ENCODE data around the gene SPOCD1.

Gene SPOCD1

GRCh38 chr1:31815752-31816500 lies at the start of gene SPOCD1:
Gene SPOCD1 (minus strand): TSS chr1:31816022. CDS start chr1:31815333, 689 bp downstream.
- peak; percentile 69 for DNase-seq

DNA sequence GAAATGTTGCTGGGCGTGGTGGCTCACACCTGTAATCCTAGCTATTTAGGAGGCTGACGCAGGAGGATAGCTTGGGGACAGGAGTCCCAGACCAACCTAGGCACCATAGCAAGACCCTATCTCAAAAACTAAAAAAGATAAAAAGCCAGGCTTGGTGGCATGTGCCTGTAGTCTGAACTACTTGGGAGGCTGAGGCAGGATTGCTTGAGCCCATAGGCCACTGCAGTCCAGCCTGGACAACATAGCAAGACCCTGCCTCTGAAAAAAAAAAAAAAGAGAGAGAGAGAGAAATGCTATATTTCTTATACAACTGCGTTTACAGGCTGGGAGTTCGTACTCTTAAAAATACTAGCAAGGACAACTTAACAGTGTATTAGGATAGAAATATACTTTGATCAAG lies 46.2 kb upstream of the SPOCD1 start:
- no peak for DNase-seq

- no peak for DNase-seq
Observed at GRCh38 chr1:31861346-31861745, 45.5 kb upstream of the SPOCD1 start.

- no peak for DNase-seq
Observed at GRCh38 chr1:31860581-31860980, 44.8 kb upstream of the SPOCD1 start.

GRCh38 chr1:31859719-31860118 lies 43.9 kb upstream of the SPOCD1 start:
- DNase-seq: no peak

DNA sequence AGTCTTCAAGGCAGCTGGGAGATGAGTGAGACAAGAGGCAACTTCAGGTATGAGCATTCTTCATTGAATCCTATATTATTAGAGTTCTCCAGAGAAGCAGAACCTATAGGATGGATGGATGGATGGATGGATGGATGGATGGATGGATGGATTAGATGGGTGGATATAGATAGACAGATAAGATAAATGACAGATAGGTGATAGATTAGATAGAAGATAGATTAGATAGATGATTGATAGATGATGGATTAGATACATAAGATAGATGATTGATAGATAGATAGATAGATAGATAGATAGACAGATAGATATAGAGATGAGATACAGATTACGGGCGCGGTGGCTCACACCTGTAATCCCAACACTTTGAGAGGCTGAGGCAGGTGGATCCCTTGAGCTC lies 43.2 kb upstream of the SPOCD1 start:
- DNase-seq: no peak

- DNase-seq: no peak
Observed at GRCh38 chr1:31857863-31858262, 42.0 kb upstream of the SPOCD1 start.

DNA sequence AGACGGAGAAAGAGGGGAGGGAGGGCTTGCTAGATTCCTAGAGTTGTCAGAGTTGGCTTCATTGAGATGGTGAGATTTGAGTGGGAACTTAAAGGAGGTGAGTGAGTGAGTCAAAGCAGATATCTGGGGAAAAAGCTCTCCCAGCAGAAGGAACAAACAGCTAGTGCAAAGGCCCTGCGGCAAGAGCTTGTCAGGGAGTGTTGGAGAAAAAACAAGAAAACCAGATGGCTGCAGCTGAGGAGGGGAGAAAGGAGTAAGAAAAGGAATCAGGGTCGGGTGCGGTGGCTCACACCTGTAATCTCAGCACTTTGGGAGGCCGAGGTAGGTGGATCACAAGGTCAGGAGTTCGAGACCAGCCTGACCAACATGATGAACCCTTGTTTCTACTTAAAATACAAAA lies 40.3 kb upstream of the SPOCD1 start:
- DNase-seq: no peak

GRCh38 chr1:31855038-31855845 lies 39.4 kb upstream of the SPOCD1 start:
- peak; percentile 51 for DNase-seq

DNA sequence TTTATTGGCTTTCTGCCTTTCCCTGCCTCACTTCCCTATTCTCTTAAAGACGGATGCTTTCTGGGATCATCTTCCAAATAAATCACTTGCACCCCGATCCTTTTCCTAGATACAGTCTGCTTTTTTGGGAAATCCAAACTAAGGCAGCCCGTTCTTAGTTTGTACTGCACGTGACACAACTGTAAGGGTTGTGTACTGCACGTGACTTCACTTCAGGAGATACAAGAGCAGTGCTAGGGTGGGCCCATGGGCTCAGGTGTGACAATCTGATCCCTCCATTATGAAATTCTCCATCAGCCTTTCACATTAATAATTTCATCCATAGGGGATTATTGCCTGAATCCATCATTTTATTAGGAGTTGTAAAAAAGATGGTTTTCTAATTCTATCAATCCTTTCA lies 33.8 kb upstream of the SPOCD1 start:
- no peak for DNase-seq

GRCh38 chr1:31848381-31848897 lies 32.6 kb upstream of the SPOCD1 start:
- DNase-seq: no peak

- no peak for DNase-seq
Observed at GRCh38 chr1:31846484-31846883, 30.7 kb upstream of the SPOCD1 start.

DNA sequence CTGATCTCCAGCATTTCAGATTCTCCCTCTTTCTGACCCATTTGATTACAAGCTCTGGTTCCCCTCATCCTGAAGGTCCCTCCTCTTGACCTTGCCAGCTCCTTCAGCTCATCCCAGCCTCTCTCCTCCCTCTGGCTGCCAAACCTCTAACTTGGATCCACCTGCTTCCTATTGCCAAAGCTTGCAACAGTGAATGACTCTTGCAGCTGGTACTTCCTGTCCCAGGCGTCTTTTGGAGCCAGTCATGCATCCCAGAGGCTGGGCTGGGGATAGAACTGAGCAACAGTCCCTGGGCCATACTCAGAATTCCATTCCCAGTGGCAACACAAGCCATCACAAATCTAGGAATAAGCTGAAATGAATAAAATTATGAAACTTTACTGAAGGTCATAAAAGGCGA lies 27.7 kb upstream of the SPOCD1 start:
- peak; percentile 95 for DNase-seq

DNA sequence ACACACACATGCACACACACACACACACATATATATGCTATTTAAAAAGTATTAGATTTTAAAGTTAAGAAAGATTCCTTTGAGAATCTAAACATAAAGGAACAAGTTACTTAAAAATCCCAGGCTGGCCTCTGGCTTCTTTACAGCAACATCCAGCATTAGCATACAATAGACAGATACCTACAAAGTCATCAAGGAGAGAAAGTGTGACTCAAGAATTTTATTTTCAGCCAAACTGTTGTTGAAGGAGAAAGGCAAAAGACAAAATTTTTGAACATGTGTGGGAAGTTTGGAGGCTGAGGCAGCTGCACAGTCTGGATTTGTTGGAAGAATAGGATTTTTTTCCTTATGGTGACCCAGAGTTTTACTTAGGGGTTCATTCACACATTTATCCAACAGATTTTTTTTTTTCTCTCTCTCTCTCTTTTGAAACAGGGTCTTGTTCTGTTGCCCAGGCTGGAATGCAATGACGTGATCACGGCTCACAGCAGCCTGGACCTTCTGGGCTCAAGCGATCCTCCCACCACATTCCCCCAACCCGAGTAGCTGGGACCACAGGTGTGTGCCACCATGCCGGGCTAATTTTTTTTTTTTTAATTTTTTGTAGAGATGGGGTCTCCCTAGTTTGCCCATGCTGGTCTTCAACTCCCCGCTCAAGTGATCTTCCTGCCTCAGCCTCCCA lies 24.0 kb upstream of the SPOCD1 start:
- no peak for DNase-seq

DNA sequence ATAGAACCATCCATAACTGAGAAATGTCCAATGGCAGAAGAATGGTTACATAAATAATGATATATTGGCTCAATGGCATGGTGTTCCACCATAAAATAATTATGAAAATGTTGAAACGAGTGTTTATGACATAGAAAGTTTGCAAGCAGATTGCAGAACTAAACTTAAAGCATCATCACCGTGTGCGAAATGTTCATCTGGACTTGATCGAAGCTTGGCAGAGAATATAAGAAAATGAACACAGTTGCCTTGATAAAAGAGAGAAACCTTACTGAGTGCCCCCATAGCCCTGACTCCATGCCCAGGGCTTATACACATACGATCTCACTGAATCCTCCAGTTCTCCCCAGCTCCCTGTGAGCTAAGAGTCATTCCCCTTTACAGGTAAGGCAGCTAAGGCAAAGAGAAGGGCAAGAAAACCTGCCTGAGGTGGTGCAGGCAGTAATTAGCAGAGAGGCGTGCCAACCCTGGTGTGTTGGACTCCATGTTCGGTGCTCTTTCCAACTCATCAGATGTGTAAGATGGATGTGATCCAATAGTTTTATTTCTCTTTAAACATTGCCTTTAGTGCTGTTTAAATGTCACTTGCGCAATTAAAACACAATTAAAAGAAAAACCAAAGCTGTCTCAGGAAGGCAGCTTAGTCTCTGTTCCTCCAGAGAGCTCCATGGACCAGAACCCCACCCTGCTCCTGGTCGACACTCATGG lies 21.8 kb upstream of the SPOCD1 start:
- no peak for DNase-seq

- DNase-seq: no peak
Observed at GRCh38 chr1:31836638-31837037, 20.8 kb upstream of the SPOCD1 start.

GRCh38 chr1:31835415-31835814 lies 19.6 kb upstream of the SPOCD1 start:
- DNase-seq: no peak

GRCh38 chr1:31834501-31834900 lies 18.7 kb upstream of the SPOCD1 start:
- no peak for DNase-seq

DNA sequence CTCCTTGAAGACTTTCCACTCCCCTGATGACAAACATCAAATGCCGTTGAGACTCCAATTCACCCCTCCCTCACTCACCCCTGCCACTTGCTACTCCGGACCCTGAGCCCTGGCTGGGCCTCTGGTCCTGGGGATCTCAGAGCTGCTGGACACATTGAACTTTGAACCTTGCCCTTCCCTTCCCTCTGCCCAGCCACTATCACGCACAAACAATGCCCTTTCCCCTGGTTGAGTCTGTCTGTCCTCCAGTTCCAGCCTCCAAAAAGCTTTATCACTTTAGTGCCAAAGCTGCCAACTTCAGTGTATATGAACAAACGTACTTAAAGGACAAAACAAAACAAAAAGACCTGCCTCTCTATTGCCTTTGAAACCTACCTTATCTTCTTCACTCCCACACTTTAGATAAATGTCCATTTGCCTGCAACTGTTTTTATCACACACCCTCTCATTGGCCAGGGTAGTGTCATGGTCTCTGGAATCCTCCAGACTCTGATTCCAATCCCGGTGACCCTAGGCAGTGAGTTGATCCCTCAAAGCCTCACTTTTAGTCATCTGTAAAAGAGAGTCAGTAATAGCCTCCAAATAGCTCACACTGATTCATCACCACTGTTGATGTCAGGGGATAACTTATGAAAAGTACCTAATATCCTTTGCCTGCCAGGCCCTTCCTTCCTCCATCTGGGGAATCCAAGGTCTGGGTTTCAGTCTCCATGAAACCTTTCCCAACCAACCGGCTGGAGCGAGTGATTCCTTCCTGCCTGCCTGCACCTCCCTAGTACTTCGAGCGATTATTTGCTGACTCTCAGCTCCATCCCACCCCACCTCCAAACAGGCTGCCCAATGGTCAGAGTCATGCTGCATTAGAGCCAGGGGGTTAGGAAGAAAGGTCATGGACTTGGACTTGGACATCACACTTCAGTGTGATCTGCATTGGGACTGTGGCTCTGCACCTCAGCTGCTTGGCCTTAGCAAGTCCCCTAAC lies 15.9 kb upstream of the SPOCD1 start:
- DNase-seq: peak; percentile 57

DNA sequence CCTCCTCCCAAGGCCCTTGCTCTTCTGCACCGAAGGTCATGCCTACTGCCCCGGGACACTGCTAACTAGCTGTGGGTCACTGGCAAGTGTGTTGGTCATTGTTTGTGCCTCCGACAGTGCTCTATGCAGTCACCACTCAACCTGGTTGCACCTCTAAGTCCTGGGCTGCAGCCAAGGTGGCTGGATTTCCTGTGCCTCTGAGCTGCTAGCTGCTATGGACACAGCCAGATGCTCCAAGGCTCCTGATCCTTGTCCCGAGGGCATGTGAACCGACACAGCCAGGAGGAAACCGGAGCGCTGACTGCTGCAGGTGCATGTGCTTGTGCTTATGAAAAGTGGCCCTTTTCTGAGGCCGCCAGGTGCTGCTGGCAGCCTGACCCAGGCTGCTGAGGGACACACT lies 14.7 kb upstream of the SPOCD1 start:
- DNase-seq: no peak

- no peak for DNase-seq
Observed at GRCh38 chr1:31830065-31830464, 14.2 kb upstream of the SPOCD1 start.

All from NCI-H226 (cell line).